ENCODE data around the gene R3HDM4. TPM values are rescaled to one million over a fixed set of nuclear protein-coding genes. Genes with fewer than 3 reads are reported as not detected.

R3HDM4 gene
- polyA plus RNA-seq, 4 donors: 44.0 to 61.4 (median 46.7) TPM

DNA sequence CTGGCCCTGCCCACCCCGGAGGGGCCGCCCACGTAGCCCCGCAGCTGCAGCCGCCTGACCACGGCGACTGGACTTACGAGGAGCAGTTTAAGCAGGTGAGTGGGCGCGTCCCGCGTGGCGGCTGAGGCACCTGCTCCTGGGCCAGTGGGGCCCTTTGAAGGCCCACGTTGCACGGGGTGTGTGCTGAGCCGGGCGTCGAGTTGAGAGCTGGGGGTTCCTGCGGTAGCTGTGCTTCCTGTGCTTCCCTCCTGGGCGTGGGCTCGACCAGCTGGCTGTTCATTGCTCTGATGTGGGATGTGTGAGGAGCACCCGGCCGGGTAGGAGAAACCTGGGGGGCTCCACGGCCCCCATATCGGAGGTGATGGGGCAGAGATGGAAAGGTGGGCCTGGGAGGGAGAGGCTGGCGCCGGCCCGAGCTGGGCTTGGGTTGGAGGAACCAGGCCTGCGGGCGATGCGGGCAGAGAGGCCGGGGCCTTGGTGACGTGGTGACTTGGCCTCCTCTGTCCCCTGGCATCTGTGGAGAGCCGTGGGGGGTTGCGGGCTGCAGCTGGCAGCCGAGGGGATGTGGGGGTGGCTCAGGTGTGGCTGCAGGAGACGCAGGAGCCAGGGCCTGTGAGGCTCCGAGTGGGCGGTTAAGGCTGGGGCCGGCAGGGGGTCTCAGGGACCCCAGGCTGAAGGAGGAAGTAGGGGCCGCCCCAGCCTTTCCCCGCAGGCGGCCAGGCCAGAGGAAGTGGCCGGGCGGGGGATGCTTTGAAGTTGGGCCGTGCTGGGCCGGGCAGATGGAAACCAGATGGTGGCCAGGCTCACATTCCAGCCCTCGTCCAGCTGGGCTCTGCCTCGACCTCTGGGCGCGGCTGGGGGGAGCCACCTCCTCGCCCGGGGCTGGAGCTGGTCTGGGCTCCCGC lies 19.9 kb upstream of the R3HDM4 start:
- DNase-seq (ENCODE audit: low read depth in 4 of 4, low spot score in 3 of 4): peak in 2 of 4 donors; percentile 73 to 79

DNA sequence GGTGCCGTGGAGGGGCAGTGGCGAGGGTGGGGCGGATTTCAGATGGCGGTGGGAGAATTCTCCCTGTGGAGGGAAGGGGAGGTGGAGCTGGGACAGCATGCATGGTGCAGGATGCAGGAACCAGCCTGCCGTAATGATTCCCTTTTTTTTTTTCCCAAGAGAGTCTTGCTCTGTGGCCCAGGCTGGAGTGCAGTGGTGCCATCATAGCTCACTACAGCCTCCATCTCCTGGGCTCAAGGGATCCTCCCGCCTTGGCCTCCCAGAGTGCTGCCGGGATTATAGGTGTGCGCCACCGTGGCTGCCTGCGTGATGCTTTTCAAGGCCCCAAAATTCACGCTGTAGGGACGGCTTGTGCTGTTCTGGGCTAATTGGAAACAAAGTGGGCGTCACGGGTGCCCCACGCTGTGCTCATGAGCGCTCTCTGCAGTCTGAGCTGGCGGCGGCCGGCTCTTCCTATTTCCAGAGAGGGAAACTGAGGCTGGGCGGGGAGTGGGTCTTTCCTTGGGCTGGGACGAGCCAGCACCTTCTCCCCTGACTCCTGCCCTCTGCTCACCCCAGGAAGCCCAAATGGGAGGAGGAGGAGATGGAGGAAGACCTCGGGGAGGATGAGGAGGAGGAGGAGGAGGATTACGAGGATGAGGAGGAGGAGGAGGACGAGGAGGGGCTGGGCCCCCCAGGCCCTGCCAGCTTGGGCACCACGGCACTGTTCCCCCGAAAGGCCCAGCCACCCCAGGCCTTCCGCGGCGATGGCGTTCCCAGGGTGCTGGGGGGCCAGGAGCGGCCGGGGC lies 19.0 kb upstream of the R3HDM4 start:
- DNase-seq (ENCODE audit: low read depth in 4 of 4, low spot score in 3 of 4): no peak

DNA sequence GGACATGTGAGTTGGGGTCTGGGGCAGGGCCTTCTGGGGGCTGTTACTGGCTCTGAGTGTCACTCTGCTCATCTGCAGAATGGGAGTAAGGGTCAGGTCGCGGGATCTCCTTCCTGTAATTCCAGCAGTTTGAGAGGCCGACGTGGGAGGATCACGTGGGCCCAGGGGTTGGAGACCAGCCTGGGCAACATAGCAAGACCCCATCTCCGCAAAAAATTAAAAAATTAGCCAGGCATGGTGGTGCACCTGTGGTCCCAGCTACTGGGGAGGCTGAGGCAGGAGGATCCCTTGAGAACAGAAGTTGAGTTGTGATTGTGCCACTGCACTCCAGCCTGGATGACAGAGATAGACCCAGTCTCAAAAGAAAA lies 16.9 kb upstream of the R3HDM4 start:
- no peak for DNase-seq (ENCODE audit: low read depth in 4 of 4, low spot score in 3 of 4)

DNA sequence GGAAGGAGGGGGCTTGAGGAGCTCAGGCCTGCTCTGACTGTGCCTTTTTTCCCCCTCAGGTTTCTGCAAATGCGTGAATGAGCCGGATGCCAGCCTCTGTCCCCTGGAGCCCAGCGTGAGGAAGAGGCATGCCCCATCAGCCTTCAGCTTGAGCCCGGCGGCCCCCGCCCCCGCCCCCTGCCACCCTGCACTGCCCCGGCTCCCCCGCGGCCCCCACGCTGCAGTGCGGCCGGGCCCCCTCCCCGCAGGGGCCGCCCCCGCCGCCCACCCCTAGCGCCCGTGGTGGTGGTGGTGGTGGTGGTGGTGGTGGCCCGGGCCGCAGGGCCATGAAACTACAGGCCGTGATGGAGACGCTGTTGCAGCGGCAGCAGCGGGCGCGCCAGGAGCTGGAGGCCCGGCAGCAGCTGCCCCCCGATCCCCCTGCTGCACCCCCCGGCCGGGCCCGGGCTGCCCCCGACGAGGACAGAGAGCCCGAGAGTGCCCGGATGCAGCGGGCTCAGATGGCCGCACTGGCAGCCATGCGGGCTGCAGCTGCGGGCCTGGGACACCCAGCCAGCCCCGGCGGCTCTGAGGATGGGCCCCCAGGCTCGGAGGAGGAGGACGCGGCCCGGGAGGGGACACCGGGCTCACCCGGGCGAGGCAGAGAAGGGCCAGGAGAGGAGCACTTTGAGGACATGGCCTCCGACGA lies 16.3 kb upstream of the R3HDM4 start:
- no peak for DNase-seq (ENCODE audit: low read depth in 4 of 4, low spot score in 3 of 4)

- no peak for DNase-seq (ENCODE audit: low read depth in 4 of 4, low spot score in 3 of 4)
Measured at GRCh38 chr19:928471-929202, 15.6 kb upstream of the R3HDM4 start.

- no peak for DNase-seq (ENCODE audit: low read depth in 4 of 4, low spot score in 3 of 4)
Measured at GRCh38 chr19:927780-928401, 14.9 kb upstream of the R3HDM4 start.

DNA sequence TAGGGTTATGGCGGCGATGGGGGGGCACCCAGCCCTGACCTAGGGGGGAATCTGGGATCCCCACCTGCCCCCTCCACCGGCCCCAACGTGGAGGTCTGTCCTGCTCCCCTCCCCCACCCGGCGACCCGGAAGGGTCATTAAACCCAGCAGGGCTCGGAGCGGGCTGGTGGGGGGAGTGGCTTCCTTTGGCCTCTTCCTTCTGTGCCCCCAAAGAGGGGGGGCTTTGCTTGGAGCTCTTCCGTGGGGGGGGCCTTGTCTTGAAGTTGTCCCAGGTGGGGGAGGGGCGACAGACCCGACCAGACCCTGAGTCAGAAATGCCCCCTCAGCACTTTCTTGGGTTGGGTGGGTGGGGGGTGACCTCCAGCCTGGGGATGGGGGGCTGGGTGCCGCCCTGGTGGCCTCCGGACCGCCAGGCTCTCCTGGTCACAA lies 14.3 kb upstream of the R3HDM4 start:
- DNase-seq (ENCODE audit: low read depth in 4 of 4, low spot score in 3 of 4): no peak

GRCh38 chr19:926589-927350 lies 13.8 kb upstream of the R3HDM4 start:
- no peak for DNase-seq (ENCODE audit: low read depth in 4 of 4, low spot score in 3 of 4)

- DNase-seq (ENCODE audit: low read depth in 4 of 4, low spot score in 3 of 4): no peak
Measured at GRCh38 chr19:926323-926588, 13.2 kb upstream of the R3HDM4 start.

GRCh38 chr19:925526-926322 lies 12.7 kb upstream of the R3HDM4 start, which contains the start of gene ARID3A:
Gene ARID3A, plus strand, starts transcription at chr19:926035. Its CDS starts 3,494 bp downstream, at chr19:929529.
- peak in 3 of 4 donors; percentile 79 to 86 (median 84) for DNase-seq (ENCODE audit: low read depth in 4 of 4, low spot score in 3 of 4)

DNA sequence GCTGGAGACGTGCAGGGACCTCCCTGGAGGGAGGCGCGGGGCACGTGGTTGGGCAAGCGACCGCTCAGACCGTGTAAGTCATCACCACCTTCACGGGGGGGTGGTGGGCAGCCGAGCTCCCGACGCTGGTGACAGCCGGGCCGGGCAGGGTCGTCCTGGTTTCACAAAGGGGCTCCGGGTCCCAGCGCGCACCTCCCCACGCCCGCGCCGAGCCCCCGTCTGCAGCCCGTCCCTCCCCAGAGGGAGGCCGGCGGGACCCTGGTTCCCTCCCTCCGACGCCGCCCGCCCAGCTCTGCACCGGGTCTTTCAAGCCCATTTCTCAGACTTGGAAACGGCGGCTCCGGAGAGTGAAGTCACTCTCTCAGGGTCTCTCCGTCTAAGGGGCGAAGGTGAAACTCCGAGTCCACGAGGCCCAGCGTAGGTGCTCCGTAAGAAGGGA lies 12.1 kb upstream of the R3HDM4 start:
- DNase-seq (ENCODE audit: low read depth in 4 of 4, low spot score in 3 of 4): no peak

DNA sequence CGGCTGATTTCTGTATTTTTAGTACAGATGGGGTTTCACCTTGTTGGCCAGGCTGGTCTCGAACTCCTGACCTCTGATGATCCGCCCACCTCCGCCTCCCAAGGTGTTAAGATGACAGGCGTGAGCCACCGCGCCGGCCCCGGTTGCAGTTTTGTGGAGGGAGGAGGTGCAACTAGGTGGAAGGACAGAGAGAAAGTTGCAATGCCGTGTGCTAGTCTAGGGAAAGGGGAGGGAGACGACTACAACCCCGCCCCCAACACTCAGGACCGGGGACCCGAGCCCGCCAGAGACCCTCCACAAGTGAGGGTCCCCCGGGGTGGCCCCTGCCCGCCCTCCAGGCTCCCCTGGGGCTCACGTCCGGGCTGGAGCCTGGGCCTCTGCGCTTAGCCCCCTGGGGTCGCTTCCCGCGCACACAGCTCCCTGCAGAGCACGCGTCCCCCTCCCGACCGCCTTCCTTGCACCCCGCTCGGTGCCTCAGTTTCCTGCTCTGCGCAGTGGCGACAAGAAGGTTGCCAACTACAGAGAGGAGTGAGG lies 11.6 kb upstream of the R3HDM4 start:
- no peak for DNase-seq (ENCODE audit: low read depth in 4 of 4, low spot score in 3 of 4)

DNA sequence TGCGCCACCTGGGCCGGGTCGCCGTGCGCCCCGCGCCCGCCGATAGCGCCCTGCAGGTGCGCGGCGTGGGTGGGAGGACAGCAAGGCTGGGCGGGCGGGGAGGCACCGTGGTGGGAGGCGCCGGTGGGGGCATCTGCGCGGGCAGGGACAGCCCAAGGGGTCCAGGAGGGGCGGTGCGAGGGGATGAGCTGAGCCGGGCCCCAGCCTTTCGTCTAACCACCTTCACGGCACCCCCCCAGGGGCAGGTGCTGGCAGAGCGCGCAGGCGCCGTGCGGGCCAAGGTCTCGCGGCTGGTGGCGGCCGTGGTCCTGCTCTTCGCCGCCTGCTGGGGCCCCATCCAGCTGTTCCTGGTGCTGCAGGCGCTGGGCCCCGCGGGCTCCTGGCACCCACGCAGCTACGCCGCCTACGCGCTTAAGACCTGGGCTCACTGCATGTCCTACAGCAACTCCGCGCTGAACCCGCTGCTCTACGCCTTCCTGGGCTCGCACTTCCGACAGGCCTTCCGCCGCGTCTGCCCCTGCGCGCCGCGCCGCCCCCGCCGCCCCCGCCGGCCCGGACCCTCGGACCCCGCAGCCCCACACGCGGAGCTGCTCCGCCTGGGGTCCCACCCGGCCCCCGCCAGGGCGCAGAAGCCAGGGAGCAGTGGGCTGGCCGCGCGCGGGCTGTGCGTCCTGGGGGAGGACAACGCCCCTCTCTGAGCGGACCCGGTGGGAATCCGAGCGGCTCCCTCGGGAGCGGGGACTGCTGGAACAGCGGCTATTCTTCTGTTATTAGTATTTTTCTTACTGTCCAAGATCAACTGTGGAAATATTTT lies 7.2 kb upstream of the R3HDM4 start:
- DNase-seq (ENCODE audit: low read depth in 4 of 4, low spot score in 3 of 4): no peak

DNA sequence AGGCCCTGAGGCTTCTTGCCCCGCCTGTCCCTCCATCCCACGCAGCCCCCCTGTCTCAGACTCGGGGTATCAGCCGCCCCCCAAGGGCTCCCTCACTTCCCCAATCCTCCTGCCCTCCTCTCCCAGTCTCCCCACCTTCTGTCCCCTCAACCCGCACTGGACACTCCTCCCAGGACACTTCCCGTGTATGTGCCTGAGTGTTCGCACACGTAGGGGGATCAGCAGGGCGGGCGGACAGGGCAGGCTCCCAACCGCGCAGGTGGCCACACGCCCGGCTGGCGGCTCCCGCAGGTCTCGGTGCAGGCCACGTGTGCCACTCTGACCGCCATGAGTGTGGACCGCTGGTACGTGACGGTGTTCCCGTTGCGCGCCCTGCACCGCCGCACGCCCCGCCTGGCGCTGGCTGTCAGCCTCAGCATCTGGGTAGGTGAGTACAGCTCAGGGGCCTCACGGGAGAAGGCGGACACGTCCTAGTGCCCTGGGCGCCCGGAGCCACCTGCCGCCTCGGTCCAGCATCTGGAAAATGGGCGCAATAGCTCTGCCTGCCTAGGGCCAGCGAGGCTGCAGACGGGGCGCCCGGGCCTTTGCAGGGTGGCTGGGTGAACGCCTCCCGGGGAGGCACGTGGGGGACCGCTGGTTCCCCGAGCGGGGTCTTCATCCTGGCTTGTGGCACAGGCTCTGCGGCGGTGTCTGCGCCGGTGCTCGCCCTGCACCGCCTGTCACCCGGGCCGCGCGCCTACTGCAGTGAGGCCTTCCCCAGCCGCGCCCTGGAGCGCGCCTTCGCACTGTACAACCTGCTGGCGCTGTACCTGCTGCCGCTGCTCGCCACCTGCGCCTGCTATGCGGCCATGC lies 6.4 kb upstream of the R3HDM4 start:
- no peak for DNase-seq (ENCODE audit: low read depth in 4 of 4, low spot score in 3 of 4)

DNA sequence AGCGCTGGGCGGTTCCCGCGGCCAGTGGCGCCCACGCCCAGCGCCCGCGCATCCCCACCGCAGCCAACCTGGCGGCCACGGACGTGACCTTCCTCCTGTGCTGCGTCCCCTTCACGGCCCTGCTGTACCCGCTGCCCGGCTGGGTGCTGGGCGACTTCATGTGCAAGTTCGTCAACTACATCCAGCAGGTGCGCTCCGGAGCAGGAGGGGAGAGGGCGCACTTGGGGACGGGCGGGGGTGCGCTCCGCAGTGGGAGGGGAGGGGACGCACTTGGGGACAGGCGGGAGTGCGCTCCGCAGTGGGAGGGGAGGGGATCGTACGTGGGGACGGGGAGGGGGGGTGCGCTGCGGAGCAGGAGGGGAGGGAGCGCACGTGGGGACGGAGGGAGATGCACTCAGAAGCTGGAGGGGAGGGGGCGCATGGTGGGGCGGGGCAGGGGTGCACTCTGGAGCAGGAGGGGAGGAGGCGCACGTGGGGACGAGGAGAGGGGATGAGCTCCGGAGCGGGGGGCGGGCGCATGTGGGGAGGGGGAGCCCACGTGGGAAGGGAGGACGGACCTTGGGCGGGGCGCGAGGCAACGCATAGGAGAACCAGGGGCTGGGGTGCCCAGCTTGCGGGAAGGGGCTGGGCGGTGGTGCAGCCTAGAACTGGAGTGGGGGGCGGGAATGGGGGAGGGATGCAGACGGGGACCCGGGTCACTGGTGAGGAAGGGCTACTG lies 5.6 kb upstream of the R3HDM4 start:
- no peak for DNase-seq (ENCODE audit: low read depth in 4 of 4, low spot score in 3 of 4)

GRCh38 chr19:918152-918437 lies 5.1 kb upstream of the R3HDM4 start:
- no peak for DNase-seq (ENCODE audit: low read depth in 4 of 4, low spot score in 3 of 4)

Data from right renal pelvis (tissue), 4 donors.